Right cardiac atrium (tissue), 5 donors: ENCODE results near the gene CCDC146. TPM values are rescaled to one million over a fixed set of nuclear protein-coding genes. Genes with fewer than 3 reads are reported as not detected.
"Not testable (repeated sequence)": the region's sequence is repeated elsewhere in the genome, so short reads cannot be mapped to it uniquely, and the experiment has no call there.

Experiments
- ATAC-seq, 2 donors: fragments of 200-7000 bp; cut with Tn5 transposase; one replicate each; pipeline versions ENCODE4 v1.8.0 to v1.9.1; 2020; ENCODE audit warnings: moderate library complexity in 2 of 2, mild to moderate bottlenecking in 1 of 2
- DNase-seq, 3 donors: peaks; one replicate each; pipeline ENCODE4 v3.0.0-alpha.2; 2020
- H3K27ac ChIP-seq: one replicate; pipeline ENCODE4 v1.5.1; 2013; ENCODE audit warnings: mild to moderate bottlenecking, low read length, control low read depth, moderate library complexity
- H3K27me3 ChIP-seq: one replicate; pipeline ENCODE4 v1.6.1; 2013; ENCODE audit not compliant: control insufficient read depth, insufficient read depth
- H3K4me1 ChIP-seq: one replicate; pipeline ENCODE4 v1.6.1; 2013; ENCODE audit warnings: low read length; ENCODE audit not compliant: control insufficient read depth, insufficient read depth
- H3K4me3 ChIP-seq: one replicate; pipeline ENCODE4 v1.5.1; 2013; ENCODE audit warnings: low read length, control low read depth
- H3K9me3 ChIP-seq: one replicate; pipeline ENCODE4 v1.6.1; 2013; ENCODE audit warnings: low read length; ENCODE audit not compliant: control insufficient read depth
- WGBS: extraction: QIAGEN DNeasy Blood & Tissue Kit; methylation state at CpG from one replicate; pipeline ENCODE4 v1.1.7; 2013; 5-methylcytosine and 5-hydroxymethylcytosine counted together
- intact Hi-C, 4 donors: fragments of 100-400 bp; cut with DNase I; formaldehyde crosslinking; loops; one replicate each; pipeline versions ENCODE4 v1.11.0 to v1.14.0; 2022 to 2023
- polyA plus RNA-seq: library from polyadenylated mRNA; stranded (reverse); fragments of 200-250 nt; gene quantifications from one replicate; pipeline ENCODE4 v1.2.3, GENCODE V29; 2013
- total RNA-seq, 4 donors: library from RNA; stranded (reverse); fragmentation: NEBNext Ultra II Directional; extraction: Animal tissue kit (Norgen Biotek cat#: 25700); gene quantifications; one replicate each; pipeline ENCODE4 v1.2.1, GENCODE V29; 2021
- donor health status: healthy with polysubstance abuse.
- donor health status: DM: no; HTN: yes; CAD: no.
- donor health status: DM: no; HTN: no; CAD: no.
- donor health status: DM: no; HTN: yes; CAD: no; lungs with severe emphysema.
- donor health status: DM: yes; HTN: yes; CAD: no.

Gene CCDC146
- total and polyA plus RNA-seq, 5 donors: 6.0 to 11.4 (median 9.5) TPM

GRCh38 chr7:77177321-77177904 is 55.0 kb downstream of the CCDC146 start:
- H3K4me1 ChIP-seq, DNase-seq, intact Hi-C loops, H3K4me3 ChIP-seq, H3K27me3 ChIP-seq, H3K27ac ChIP-seq, H3K9me3 ChIP-seq: not testable (repeated sequence)
- ATAC-seq: peak in 1 of 2 donors; percentile 62
- 57% methylated on average over 9 of the region's 9 CpGs for WGBS

- H3K4me1 ChIP-seq, H3K4me3 ChIP-seq, DNase-seq, H3K27me3 ChIP-seq, ATAC-seq, H3K9me3 ChIP-seq, intact Hi-C loops, H3K27ac ChIP-seq: not testable (repeated sequence)
These were observed 55.6 kb downstream of the CCDC146 start for GRCh38 chr7:77178024-77178423.

- ATAC-seq: no peak
- 97% methylated on average over 4 of the region's 4 CpGs for WGBS
These were observed 58.7 kb downstream of the CCDC146 start for GRCh38 chr7:77181015-77181595.

GRCh38 chr7:77181734-77182133 is 59.3 kb downstream of the CCDC146 start:
- ATAC-seq: no peak
- no peaks in the 10 kb centered on the region for H3K27me3 ChIP-seq
- H3K9me3 ChIP-seq: no peaks in the 10 kb centered on the region
- intact Hi-C loops: no loop called here
- WGBS: 85% methylated on average over 3 of the region's 3 CpGs
- no peaks in the 10 kb centered on the region for H3K4me1 ChIP-seq
- no peak for DNase-seq
- no peak overlapping the region for H3K4me3 ChIP-seq
- H3K27ac ChIP-seq: no peak overlapping the region

More at GRCh38 chr7:77181015-77181595, 58.7 kb downstream of the CCDC146 start:
- no peaks in the 10 kb centered on the region for H3K27me3 ChIP-seq
- H3K4me1 ChIP-seq: no peaks in the 10 kb centered on the region
- no peak overlapping the region for H3K27ac ChIP-seq
- no peak for DNase-seq
- H3K4me3 ChIP-seq: no peak overlapping the region
- intact Hi-C loops: no loop called here
- no peaks in the 10 kb centered on the region for H3K9me3 ChIP-seq

GRCh38 chr7:77182261-77182660 is 59.8 kb downstream of the CCDC146 start:
- ATAC-seq (no peak), DNase-seq (no peak)
- Histone ChIP-seq H3K27me3 (no peaks in the 10 kb centered on the region), H3K4me1 (no peaks in the 10 kb centered on the region), H3K4me3 (no peak overlapping the region), H3K27ac (no peak overlapping the region), H3K9me3 (no peaks in the 10 kb centered on the region)
- 97% methylated on average over 1 of the region's 1 CpG for whole genome bisulfite sequencing
- intact Hi-C loops: no loop called here

- intact Hi-C loops: no loop called here
- Histone ChIP-seq H3K4me3 (no peak overlapping the region), H3K4me1 (no peaks in the 10 kb centered on the region), H3K27ac (no peak overlapping the region), H3K9me3 (no peaks in the 10 kb centered on the region), H3K27me3 (no peaks in the 10 kb centered on the region)
- DNase-seq (no peak), ATAC-seq (no peak)
These were observed 62.0 kb downstream of the CCDC146 start for GRCh38 chr7:77184463-77184862.

GRCh38 chr7:77184990-77185389 is 62.6 kb downstream of the CCDC146 start:
- intact Hi-C loops: no loop called here
- DNase-seq (no peak), ATAC-seq (no peak)
- Histone ChIP-seq H3K4me3 (no peak overlapping the region), H3K27ac (no peak overlapping the region), H3K9me3 (no peaks in the 10 kb centered on the region), H3K27me3 (no peaks in the 10 kb centered on the region), H3K4me1 (no peaks in the 10 kb centered on the region)
- 55% methylated on average over 3 of the region's 3 CpGs for WGBS

- H3K4me3 ChIP-seq: no peak overlapping the region
- intact Hi-C loops: no loop called here
- no peak for DNase-seq
- no peaks in the 10 kb centered on the region for H3K27me3 ChIP-seq
- no peaks in the 10 kb centered on the region for H3K4me1 ChIP-seq
- 86% methylated on average over 2 of the region's 2 CpGs for WGBS
- H3K27ac ChIP-seq: no peak overlapping the region
- ATAC-seq: no peak
- H3K9me3 ChIP-seq: no peaks in the 10 kb centered on the region
These were observed 63.5 kb downstream of the CCDC146 start for GRCh38 chr7:77185866-77186265.

- intact Hi-C loops: no loop called here
- H3K9me3 ChIP-seq: no peaks in the 10 kb centered on the region
- WGBS: 86% methylated on average over 4 of the region's 4 CpGs
- DNase-seq (no peak), ATAC-seq (no peak)
- H3K4me1 ChIP-seq: no peaks in the 10 kb centered on the region
- no peaks in the 10 kb centered on the region for H3K27me3 ChIP-seq
- H3K27ac ChIP-seq: no peak overlapping the region
- H3K4me3 ChIP-seq: no peak overlapping the region
These were observed 66.5 kb downstream of the CCDC146 start for GRCh38 chr7:77188731-77189437.

GRCh38 chr7:77197141-77197540 is 74.7 kb downstream of the CCDC146 start:
- ATAC-seq (no peak), DNase-seq (no peak)
- intact Hi-C loops: no loop called here
- WGBS: 73% methylated on average over 4 of the region's 4 CpGs
- Histone ChIP-seq H3K4me3 (peak overlapping the region; percentile 39), H3K4me1 (peaks cover 3% of the 10 kb centered on the region), H3K27me3 (no peaks in the 10 kb centered on the region), H3K27ac (no peak overlapping the region), H3K9me3 (no peaks in the 10 kb centered on the region)

GRCh38 chr7:77199013-77199966 is 76.9 kb downstream of the CCDC146 start, which contains the start of gene FGL2:
Gene FGL2, minus strand, starts transcription at chr7:77199819. Its CDS starts 26 bp downstream, at chr7:77199793.
- intact Hi-C loops: no loop called here
- peaks cover 3% of the 10 kb centered on the region for H3K4me1 ChIP-seq

More at GRCh38 chr7:77199013-77199966, 76.9 kb downstream of the CCDC146 start, which contains the start of gene FGL2:
- Histone ChIP-seq H3K27me3 (no peaks in the 10 kb centered on the region), H3K9me3 (no peaks in the 10 kb centered on the region), H3K27ac (peak within 1 kb of the TSS; percentile 11), H3K4me3 (peak within 1 kb of the TSS; percentile 69)
- 12% methylated on average over 15 of the region's 15 CpGs for WGBS
- ATAC-seq (peak; percentile 97 to 99), DNase-seq (peak; percentile 71 to 88 (median 85))
